HG03097 (cell line): Measurements from ENCODE around the gene RFNG.

ENCODE experiments used
- ATAC-seq: cut with Tn5 transposase; IDR thresholded peaks from one replicate; pipeline ENCODE4 v1.9.1; 2021; ENCODE audit not compliant: unreplicated experiment, low FRiP score

The RFNG gene

GRCh38 chr17:82016061-82016874 lies 35.3 kb downstream of the RFNG start:
- ATAC-seq = no peak

- no peak for ATAC-seq
These were observed 36.2 kb downstream of the RFNG start for GRCh38 chr17:82015311-82015971.

GRCh38 chr17:82014971-82015310 lies 36.7 kb downstream of the RFNG start:
- ATAC-seq = no peak

GRCh38 chr17:82014432-82014831 lies 37.2 kb downstream of the RFNG start:
- ATAC-seq = no peak

- no peak for ATAC-seq
These were observed 37.8 kb downstream of the RFNG start for GRCh38 chr17:82013772-82014321.

GRCh38 chr17:82013341-82013740 lies 38.3 kb downstream of the RFNG start:
- ATAC-seq = no peak

GRCh38 chr17:82012640-82013295 lies 38.8 kb downstream of the RFNG start:
- ATAC-seq = no peak

GRCh38 chr17:82012261-82012639 lies 39.4 kb downstream of the RFNG start:
- no peak for ATAC-seq

GRCh38 chr17:82011617-82012187 lies 39.9 kb downstream of the RFNG start:
- ATAC-seq = no peak

GRCh38 chr17:82010575-82011525 lies 40.8 kb downstream of the RFNG start:
- ATAC-seq = no peak

GRCh38 chr17:82009413-82009812 lies 42.2 kb downstream of the RFNG start:
- no peak for ATAC-seq

GRCh38 chr17:82008941-82009405 lies 42.6 kb downstream of the RFNG start:
- ATAC-seq = no peak

- ATAC-seq = no peak
These were observed 43.2 kb downstream of the RFNG start for GRCh38 chr17:82008258-82008940.

GRCh38 chr17:82007495-82008257 lies 43.9 kb downstream of the RFNG start:
- ATAC-seq = no peak

- ATAC-seq = no peak
These were observed 44.5 kb downstream of the RFNG start for GRCh38 chr17:82007228-82007494.

GRCh38 chr17:82006468-82007227 lies 45.0 kb downstream of the RFNG start:
- no peak for ATAC-seq

GRCh38 chr17:82005701-82006348 lies 45.8 kb downstream of the RFNG start:
- no peak for ATAC-seq
